ENCODE data around the gene PTPRH. TPM values are rescaled to one million over a fixed set of nuclear protein-coding genes. Genes with fewer than 3 reads are reported as not detected.

PTPRH gene
- total RNA-seq, 4 donors from 2014 or later = 0.54 to 4.0 (median 1.4) TPM

GRCh38 chr19:55132453-55133129 lies 76.7 kb downstream of the PTPRH start:
- ATAC-seq = no peak
- peaks cover 78% of the 10 kb centered on the region for H3K27me3 ChIP-seq

GRCh38 chr19:55131421-55131820 lies 77.9 kb downstream of the PTPRH start:
- no peaks in the 10 kb centered on the region for H3K4me1 ChIP-seq
- whole genome bisulfite sequencing, 2 donors (ENCODE audit: low coverage in 1 of 2) = 65 to 80% methylated on average over 9 to 15 of the region's 16 CpGs
- TF ChIP-seq EP300 (IDR thresholded peaks at IDR 0.05) (no peak), CTCF (IDR thresholded peaks at IDR 0.05) (no peak), POLR2AphosphoS5 (IDR thresholded peaks at IDR 0.05) (no peak), POLR2A (IDR thresholded peaks at IDR 0.05) (no peak)
- H3K4me3 ChIP-seq = no peak overlapping the region
- peaks cover 76% of the 10 kb centered on the region for H3K27me3 ChIP-seq
- no peaks in the 10 kb centered on the region for H3K36me3 ChIP-seq
- H3K27ac ChIP-seq = no peak overlapping the region
- H3K9me3 ChIP-seq = no peaks in the 10 kb centered on the region
- no peak for ATAC-seq

More at GRCh38 chr19:55132453-55133129, 76.7 kb downstream of the PTPRH start:
- Histone ChIP-seq H3K4me3 (no peak overlapping the region), H3K4me1 (no peaks in the 10 kb centered on the region), H3K9me3 (no peaks in the 10 kb centered on the region), H3K36me3 (no peaks in the 10 kb centered on the region), H3K27ac (no peak overlapping the region)
- 26 to 60% methylated on average over 4 to 7 of the region's 14 CpGs for WGBS, 2 donors (ENCODE audit: low coverage in 1 of 2)
- no peak for TF ChIP-seq EP300 (IDR thresholded peaks at IDR 0.05)
- peak in 1 of 4 experiments; percentile 46 for TF ChIP-seq CTCF (IDR thresholded peaks at IDR 0.05)
- no peak for TF ChIP-seq POLR2A (IDR thresholded peaks at IDR 0.05)

Small RNA genes lying within 50 kb of the gene (small RNA-seq; reads per million reads assigned to genes)
- 0 to 0.18 (median 0.06) reads per million in 4 donors for gene MIR6802
- 0 to 0.13 (median 0.04) reads per million in 4 donors for gene MIR6803
- gene MIR6804 = 0 reads per million in 4 donors
- gene RF01210 = 0 reads per million in 4 donors

Other genes with a start within 250 kb of the PTPRH start
- 1 to 10 TPM in 1 of 4 donors, under 1 TPM in 1, not detected in 2; 0.15 to 1.1 TPM for gene NLRP2, start 243.1 kb downstream of the PTPRH start, total RNA-seq
- not detected for gene GP6, start 171.2 kb downstream of the PTPRH start, total RNA-seq
- gene RDH13, start 146.4 kb downstream of the PTPRH start, total RNA-seq = 10 to 100 TPM in 3 of 4 donors, 1 to 10 TPM in 1; 10.0 to 15.6 (median 13.9) TPM
- 10 to 100 TPM in 1 of 4 donors, 1 to 10 TPM in 3; 2.2 to 10.5 (median 2.5) TPM for gene EPS8L1, start 133.6 kb downstream of the PTPRH start, total RNA-seq
- gene PPP1R12C, start 91.9 kb downstream of the PTPRH start, total RNA-seq = 100 to 1,000 TPM; 268 to 479 (median 276) TPM
- 1 to 10 TPM in 1 of 4 donors, not detected in 3; 4.4 TPM for gene TNNT1, start 60.3 kb downstream of the PTPRH start, total RNA-seq
- gene TNNI3, start 51.8 kb downstream of the PTPRH start, total RNA-seq = not detected
- gene DNAAF3, start 42.9 kb downstream of the PTPRH start, total RNA-seq = under 1 TPM in 2 of 4 donors, not detected in 2; 0.42 to 0.52 TPM
- gene SYT5, start 29.2 kb downstream of the PTPRH start, total RNA-seq = under 1 TPM in 1 of 4 donors, not detected in 3; 0.13 TPM
- 1 to 10 TPM in 3 of 4 donors, not detected in 1; 1.7 to 3.8 (median 1.8) TPM for gene TMEM86B, start 19.3 kb upstream of the PTPRH start, total RNA-seq
- 10 to 100 TPM; 32.6 to 79.4 (median 34.0) TPM for gene PPP6R1, start 49.5 kb upstream of the PTPRH start, total RNA-seq
- gene HSPBP1, start 70.6 kb upstream of the PTPRH start, total RNA-seq = 10 to 100 TPM; 20.9 to 37.1 (median 26.5) TPM
- 10 to 100 TPM in 1 of 4 donors, 1 to 10 TPM in 3; 4.0 to 19.8 (median 8.8) TPM for gene BRSK1, start 74.5 kb upstream of the PTPRH start, total RNA-seq
- gene TMEM150B, start 115.8 kb upstream of the PTPRH start, total RNA-seq = 10 to 100 TPM in 1 of 4 donors, 1 to 10 TPM in 2, not detected in 1; 2.2 to 12.4 (median 3.3) TPM
- gene KMT5C, start 130.4 kb upstream of the PTPRH start, total RNA-seq = 10 to 100 TPM in 2 of 4 donors, 1 to 10 TPM in 2; 3.4 to 11.2 (median 9.2) TPM
- gene COX6B2, start 145.2 kb upstream of the PTPRH start, total RNA-seq = not detected
- not detected for gene GARIN5B, start 153.8 kb upstream of the PTPRH start, total RNA-seq
- under 1 TPM in 1 of 4 donors, not detected in 3; 0.67 TPM for gene IL11, start 161.0 kb upstream of the PTPRH start, total RNA-seq
- gene TMEM190, start 167.3 kb upstream of the PTPRH start, total RNA-seq = not detected
- 1 to 10 TPM in 2 of 4 donors, not detected in 2; 1.6 to 6.0 TPM for gene TMEM238, start 174.8 kb upstream of the PTPRH start, total RNA-seq
- 100 to 1,000 TPM; 174 to 282 (median 271) TPM for gene RPL28, start 176.4 kb upstream of the PTPRH start, total RNA-seq
- gene UBE2S, start 198.3 kb upstream of the PTPRH start, total RNA-seq = 10 to 100 TPM; 12.6 to 17.7 (median 15.4) TPM
- gene SHISA7, start 233.8 kb upstream of the PTPRH start, total RNA-seq = not detected

Measured in gastroesophageal sphincter (tissue), 4 donors.